Measurements from ENCODE around the gene UAP1.

The UAP1 gene

GRCh38 chr1:162561616-162562469 lies at the start of gene UAP1:
UAP1 (plus strand) TSS chr1:162561722; CDS start chr1:162566069, 4,347 bp downstream.
- peak within 1 kb of the TSS; percentile 94 for H3K27ac ChIP-seq

DNA sequence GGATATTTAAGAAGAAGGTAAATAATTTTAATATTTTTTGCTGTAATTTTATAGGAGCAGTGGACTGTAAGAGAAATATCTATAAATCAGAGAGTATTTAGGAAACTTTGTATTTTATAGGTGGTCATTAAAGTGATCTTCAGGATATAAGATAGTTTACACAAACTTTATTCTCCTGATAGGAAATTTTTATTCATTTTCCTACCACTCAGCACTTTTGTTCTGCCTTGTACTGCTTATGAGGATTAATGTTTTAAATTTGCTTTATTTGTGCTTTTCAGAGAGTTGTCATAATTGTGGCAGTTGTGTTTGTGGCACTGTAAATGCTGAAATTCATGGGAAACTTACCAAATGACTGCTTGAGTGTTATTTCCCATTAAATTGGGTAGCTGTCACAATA lies 34.2 kb upstream of the UAP1 start:
- no peak overlapping the region for H3K27ac ChIP-seq
- no peak for TF ChIP-seq CTCF (IDR thresholded peaks at IDR 0.05)
- no peak for TF ChIP-seq ZFX (IDR thresholded peaks at IDR 0.05; ENCODE audit: borderline replicate concordance)

More at GRCh38 chr1:162561616-162562469, at the start of gene UAP1:
- TF ChIP-seq ZFX (IDR thresholded peaks at IDR 0.05; ENCODE audit: borderline replicate concordance) (no peak), CTCF (IDR thresholded peaks at IDR 0.05) (no peak)

DNA sequence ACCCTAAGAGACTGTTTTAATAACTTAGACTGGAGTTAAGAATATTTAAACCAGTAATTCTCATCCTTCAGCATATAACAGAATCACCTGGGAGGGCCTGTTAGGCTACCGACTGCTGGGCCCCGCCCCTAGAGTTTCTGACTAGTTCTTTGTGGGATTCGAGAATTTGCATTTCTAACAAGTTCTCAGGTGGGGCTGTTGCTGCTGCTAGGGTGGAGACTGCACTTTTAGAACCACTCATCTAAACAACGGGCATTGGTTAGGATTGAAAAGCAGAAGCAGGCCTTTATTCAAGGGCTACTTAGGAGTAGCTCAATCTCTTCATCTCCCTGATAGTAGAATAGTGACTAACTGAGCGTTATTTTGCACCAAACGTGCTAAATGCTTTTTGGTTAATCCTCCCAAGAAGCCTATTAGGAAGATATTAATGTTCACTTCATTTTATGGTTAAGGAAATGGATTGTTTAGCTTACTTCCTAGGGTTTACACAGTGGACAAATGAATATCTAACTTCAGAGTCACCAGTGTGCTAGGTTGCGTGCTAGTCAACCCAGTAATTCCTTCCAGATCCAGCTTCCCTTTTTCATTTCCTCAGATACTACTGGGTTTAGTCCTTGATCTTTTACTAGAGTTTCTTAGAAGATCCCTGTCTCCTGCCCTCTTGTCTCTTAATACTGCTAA lies 31.1 kb upstream of the UAP1 start:
- no peak overlapping the region for H3K27ac ChIP-seq
- TF ChIP-seq ZFX (IDR thresholded peaks at IDR 0.05; ENCODE audit: borderline replicate concordance) = no peak
- no peak for TF ChIP-seq CTCF (IDR thresholded peaks at IDR 0.05)

DNA sequence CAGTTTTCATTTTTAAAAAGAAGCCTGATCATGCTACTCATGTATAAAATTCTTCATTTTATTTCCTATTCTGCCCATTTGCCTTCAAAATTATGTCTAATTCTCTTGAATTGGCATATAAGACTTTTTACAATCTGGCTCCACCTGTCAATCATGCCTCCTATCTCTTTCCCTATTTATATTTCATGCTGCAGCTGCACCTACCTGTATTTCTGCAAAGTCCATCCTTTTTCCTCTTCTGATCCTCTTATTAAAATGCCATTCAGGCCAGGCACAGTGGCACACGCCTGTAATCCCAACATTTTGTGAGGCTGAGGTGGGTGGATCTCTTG lies 30.6 kb upstream of the UAP1 start:
- TF ChIP-seq CTCF (IDR thresholded peaks at IDR 0.05) (no peak), ZFX (IDR thresholded peaks at IDR 0.05; ENCODE audit: borderline replicate concordance) (no peak)
- no peak overlapping the region for H3K27ac ChIP-seq

DNA sequence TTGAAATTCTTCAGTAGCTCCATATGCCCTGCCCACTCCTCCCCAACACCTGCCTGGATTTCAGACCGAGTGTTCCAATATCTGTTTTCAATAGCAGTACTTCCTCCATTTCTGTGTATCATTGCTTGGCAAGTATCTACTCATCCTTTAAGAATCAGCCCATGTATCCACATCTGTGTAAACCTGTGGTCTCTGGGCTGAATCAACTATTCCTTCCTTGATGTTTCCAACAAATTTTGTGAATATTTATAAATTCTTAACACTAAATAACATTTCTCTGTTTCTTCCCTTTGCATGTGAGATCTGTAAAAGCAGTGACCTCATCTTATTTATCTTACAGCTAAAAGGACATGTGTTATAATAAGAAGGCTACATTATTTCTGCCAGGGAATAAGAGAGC lies 26.0 kb upstream of the UAP1 start:
- TF ChIP-seq ZFX (IDR thresholded peaks at IDR 0.05; ENCODE audit: borderline replicate concordance) (no peak), CTCF (IDR thresholded peaks at IDR 0.05) (no peak)
- H3K27ac ChIP-seq = no peak overlapping the region

- no peak overlapping the region for H3K27ac ChIP-seq
- TF ChIP-seq CTCF (IDR thresholded peaks at IDR 0.05) = no peak
- no peak for TF ChIP-seq ZFX (IDR thresholded peaks at IDR 0.05; ENCODE audit: borderline replicate concordance)
Measured at GRCh38 chr1:162536511-162536910, 25.0 kb upstream of the UAP1 start.

DNA sequence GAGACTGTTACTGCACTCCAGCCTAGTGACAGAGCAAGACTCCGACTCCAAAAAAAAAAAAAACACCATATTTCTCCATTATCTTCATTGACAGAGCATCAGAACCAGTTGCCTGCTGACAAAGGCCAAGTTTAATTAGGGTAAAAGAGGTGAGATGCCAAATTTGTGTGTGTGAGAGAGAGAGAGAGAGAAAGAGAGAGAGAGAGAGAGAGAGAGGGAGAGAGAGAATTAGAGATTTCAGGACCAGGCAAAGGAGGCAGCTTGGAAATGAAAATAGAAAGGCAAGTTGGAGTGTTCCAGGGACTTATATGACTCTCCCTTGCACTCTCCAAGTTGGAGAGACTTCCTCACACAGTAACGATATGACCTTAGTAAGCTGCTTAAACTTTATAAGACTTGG lies 24.3 kb upstream of the UAP1 start:
- TF ChIP-seq CTCF (IDR thresholded peaks at IDR 0.05) (no peak), ZFX (IDR thresholded peaks at IDR 0.05; ENCODE audit: borderline replicate concordance) (no peak)
- H3K27ac ChIP-seq = no peak overlapping the region

All from 22Rv1 (cell line).